ENCODE measurements around the gene ARVCF.

ARVCF gene

DNA sequence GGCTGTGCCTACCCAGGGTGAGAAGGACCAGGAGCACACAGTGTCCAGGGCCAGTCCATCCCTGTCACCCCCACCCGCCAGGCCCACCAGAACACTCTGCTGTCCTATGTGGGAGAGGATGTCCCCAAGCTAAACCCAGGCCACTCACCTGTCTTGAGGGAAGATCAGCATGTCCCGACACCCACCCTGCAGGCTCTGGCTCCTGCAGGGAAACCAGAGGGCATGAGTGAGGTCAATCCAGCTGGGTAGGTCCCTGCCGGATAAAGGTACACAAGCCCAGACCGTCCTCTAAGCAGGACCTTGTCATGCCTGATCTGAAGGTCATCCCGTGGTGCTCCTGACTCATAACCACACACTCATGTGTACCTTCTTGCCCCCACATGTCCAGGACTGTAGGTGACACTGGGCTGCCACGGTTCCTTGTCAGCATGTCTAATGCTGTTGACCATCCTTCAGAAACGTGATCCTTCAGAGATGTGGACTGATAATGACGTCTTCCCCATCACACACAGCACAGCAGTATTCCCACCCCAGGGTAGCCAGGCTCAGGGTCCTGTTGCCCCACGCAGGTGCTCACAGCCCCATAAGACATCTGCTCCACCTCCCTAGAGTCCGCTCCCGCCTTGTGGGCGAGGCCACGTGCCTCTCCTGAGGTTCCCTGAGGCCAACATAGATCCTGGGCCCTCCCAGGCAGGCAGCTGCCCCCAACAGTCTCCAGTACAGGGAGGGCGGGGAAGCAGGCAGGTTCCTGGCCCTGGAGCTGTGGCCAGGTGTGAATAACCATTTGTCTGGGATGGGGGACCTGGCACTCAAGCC lies 6.1 kb downstream of the ARVCF start (continued):
- TF ChIP-seq, protein P1, sequence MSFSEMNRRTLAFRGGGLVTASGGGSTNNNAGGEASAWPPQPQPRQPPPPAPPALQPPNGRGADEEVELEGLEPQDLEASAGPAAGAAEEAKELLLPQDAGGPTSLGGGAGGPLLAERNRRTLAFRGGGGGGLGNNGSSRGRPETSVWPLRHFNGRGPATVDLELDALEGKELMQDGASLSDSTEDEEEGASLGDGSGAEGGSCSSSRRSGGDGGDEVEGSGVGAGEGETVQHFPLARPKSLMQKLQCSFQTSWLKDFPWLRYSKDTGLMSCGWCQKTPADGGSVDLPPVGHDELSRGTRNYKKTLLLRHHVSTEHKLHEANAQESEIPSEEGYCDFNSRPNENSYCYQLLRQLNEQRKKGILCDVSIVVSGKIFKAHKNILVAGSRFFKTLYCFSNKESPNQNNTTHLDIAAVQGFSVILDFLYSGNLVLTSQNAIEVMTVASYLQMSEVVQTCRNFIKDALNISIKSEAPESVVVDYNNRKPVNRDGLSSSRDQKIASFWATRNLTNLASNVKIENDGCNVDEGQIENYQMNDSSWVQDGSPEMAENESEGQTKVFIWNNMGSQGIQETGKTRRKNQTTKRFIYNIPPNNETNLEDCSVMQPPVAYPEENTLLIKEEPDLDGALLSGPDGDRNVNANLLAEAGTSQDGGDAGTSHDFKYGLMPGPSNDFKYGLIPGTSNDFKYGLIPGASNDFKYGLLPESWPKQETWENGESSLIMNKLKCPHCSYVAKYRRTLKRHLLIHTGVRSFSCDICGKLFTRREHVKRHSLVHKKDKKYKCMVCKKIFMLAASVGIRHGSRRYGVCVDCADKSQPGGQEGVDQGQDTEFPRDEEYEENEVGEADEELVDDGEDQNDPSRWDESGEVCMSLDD (tag by site-specific recombination; IDR thresholded peaks at IDR 0.05) = no peak
- TF ChIP-seq ZBTB1 (tag by site-specific recombination; IDR thresholded peaks at IDR 0.05) = no peak
- no peak for TF ChIP-seq GLIS2 (tag by site-specific recombination; IDR thresholded peaks at IDR 0.05)
- TF ChIP-seq ZNF23 (tag by site-specific recombination; IDR thresholded peaks at IDR 0.05; ENCODE audit: borderline replicate concordance) = no peak
- no peak for TF ChIP-seq ZNF777 (tag by site-specific recombination; IDR thresholded peaks at IDR 0.05; ENCODE audit: borderline replicate concordance)

DNA sequence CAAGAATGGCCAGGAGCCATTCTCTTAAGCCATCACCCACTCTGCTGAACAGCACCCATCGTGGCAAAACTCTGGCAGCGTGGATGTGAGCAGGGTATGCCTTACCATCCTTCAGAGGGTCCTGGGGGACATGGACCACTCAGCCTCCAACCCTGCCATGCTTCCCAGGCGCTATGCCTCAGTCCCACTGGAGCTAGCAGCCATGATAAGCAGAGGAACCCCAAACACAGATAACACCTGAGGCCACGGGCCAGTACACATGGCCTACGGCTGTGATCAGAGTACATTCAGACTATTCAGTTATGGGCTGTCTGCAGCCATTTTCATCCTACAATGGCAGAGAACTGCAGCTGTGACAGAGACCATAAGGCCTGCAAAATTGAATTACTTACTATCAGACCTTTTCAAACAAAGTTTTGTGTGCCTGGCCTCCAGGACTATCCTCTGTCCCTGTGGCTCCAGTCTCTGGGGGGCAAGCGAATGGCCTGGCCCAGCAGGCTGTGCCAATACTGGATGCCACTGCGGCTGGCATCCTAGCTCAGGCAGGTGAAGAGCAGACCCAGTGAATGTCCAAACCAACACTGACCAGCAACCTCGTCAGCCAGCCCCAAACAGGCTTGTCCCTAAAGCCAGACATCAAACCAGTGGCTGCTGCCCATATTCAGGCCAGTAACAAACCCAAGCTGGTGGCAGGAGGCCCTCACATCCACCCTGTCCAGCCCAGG lies 6.9 kb downstream of the ARVCF start:
- ChIA-PET POLR2A (no interaction called here), CTCF (interaction anchor here (0.6 to 6.9 kb wide), 4 partner anchors 14 to 774 kb away, joined by 3 to 150 read pairs (median 3); no protein-coding TSS in a partner anchor)
- Histone ChIP-seq H3K36me3 (ENCODE audit: control insufficient read depth in 2 of 2, insufficient read depth in 1 of 2, low read length in 2 of 2) (no peaks in the 10 kb centered on the region), H3K27ac (ENCODE audit: extremely low read depth, low read depth, low read length) (no peak overlapping the region), H3K4me1 (ENCODE audit: control insufficient read depth, insufficient read depth, low read length) (no peaks in the 10 kb centered on the region), H3K9me3 (ENCODE audit: control insufficient read depth, insufficient read depth, low read depth, low read length) (no peaks in the 10 kb centered on the region), H3K4me3 (ENCODE audit: low read depth, low read length) (no peak overlapping the region)
- TF ChIP-seq, protein P2, sequence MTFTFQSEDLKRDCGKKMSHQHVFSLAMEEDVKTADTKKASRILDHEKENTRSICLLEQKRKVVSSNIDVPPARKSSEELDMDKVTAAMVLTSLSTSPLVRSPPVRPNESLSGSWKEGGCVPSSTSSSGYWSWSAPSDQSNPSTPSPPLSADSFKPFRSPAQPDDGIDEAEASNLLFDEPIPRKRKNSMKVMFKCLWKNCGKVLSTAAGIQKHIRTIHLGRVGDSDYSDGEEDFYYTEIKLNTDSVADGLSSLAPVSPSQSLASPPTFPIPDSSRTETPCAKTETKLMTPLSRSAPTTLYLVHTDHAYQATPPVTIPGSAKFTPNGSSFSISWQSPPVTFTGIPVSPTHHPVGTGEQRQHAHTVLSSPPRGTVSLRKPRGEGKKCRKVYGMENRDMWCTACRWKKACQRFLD (tag by site-specific recombination; IDR thresholded peaks at IDR 0.05) = no peak
- TF ChIP-seq, protein P3, sequence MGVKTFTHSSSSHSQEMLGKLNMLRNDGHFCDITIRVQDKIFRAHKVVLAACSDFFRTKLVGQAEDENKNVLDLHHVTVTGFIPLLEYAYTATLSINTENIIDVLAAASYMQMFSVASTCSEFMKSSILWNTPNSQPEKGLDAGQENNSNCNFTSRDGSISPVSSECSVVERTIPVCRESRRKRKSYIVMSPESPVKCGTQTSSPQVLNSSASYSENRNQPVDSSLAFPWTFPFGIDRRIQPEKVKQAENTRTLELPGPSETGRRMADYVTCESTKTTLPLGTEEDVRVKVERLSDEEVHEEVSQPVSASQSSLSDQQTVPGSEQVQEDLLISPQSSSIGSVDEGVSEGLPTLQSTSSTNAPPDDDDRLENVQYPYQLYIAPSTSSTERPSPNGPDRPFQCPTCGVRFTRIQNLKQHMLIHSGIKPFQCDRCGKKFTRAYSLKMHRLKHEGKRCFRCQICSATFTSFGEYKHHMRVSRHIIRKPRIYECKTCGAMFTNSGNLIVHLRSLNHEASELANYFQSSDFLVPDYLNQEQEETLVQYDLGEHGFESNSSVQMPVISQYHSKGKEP (tag by site-specific recombination; IDR thresholded peaks at IDR 0.05) = no peak
- TF ChIP-seq, protein P4, sequence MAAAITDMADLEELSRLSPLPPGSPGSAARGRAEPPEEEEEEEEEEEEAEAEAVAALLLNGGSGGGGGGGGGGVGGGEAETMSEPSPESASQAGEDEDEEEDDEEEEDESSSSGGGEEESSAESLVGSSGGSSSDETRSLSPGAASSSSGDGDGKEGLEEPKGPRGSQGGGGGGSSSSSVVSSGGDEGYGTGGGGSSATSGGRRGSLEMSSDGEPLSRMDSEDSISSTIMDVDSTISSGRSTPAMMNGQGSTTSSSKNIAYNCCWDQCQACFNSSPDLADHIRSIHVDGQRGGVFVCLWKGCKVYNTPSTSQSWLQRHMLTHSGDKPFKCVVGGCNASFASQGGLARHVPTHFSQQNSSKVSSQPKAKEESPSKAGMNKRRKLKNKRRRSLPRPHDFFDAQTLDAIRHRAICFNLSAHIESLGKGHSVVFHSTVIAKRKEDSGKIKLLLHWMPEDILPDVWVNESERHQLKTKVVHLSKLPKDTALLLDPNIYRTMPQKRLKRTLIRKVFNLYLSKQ (tag by site-specific recombination; IDR thresholded peaks at IDR 0.05; ENCODE audit: borderline replicate concordance) = no peak
- no peak for TF ChIP-seq HOXD13 (CRISPR knock-in tag; IDR thresholded peaks at IDR 0.05; ENCODE audit: borderline replicate concordance)
- TF ChIP-seq ZSCAN16 (tag by site-specific recombination; IDR thresholded peaks at IDR 0.05) = no peak
- TF ChIP-seq ZNF610 (tag by site-specific recombination; IDR thresholded peaks at IDR 0.05; ENCODE audit: borderline replicate concordance) = no peak
- TF ChIP-seq, protein P1 (tag by site-specific recombination; IDR thresholded peaks at IDR 0.05) = no peak
- TF ChIP-seq ZBTB7A (tag by site-specific recombination; IDR thresholded peaks at IDR 0.05; ENCODE audit: low read depth) = no peak
- no peak for TF ChIP-seq TCF7L2 (IDR thresholded peaks at IDR 0.05; ENCODE audit: borderline replicate concordance, low read depth, low read length)
